Transverse colon (tissue), 4 donors: Measurements from ENCODE around the gene FAAH. TPM values are rescaled to one million over a fixed set of nuclear protein-coding genes. Genes with fewer than 3 reads are reported as not detected.

Experiments used
- DNase-seq: peaks from one replicate; pipeline ENCODE4 v3.0.0-alpha.2; 2019
- H3K27ac ChIP-seq, 4 donors: fragments of 200-600 bp; sonication (generic); 2 replicates each; pipeline ENCODE4 v1.5.1; 2016 to 2018; ENCODE audit warnings: inconsistent platforms in 4 of 4
- H3K27me3 ChIP-seq: fragments of 200-600 bp; sonication (generic); 2 replicates; pipeline ENCODE4 v1.5.1; 2017; ENCODE audit warnings: inconsistent platforms
- H3K36me3 ChIP-seq, 4 donors: fragments of 200-600 bp; sonication (generic); 2 replicates each; pipeline ENCODE4 v1.5.1; 2017 to 2019; ENCODE audit warnings: inconsistent platforms in 4 of 4
- H3K4me1 ChIP-seq, 4 donors: fragments of 200-600 bp; sonication (generic); 2 replicates each; pipeline ENCODE4 v1.5.1; 2017 to 2020; ENCODE audit warnings: inconsistent platforms in 4 of 4
- H3K4me3 ChIP-seq, 4 donors: fragments of 200-600 bp; sonication (generic); 1 replicate in 1 of 4; 2 replicates in 3 of 4; pipeline versions ENCODE4 v1.5.1 to v1.6.1; 2017 to 2019; ENCODE audit warnings: inconsistent platforms in 4 of 4
- H3K9me3 ChIP-seq, 2 donors: fragments of 200-600 bp; sonication (generic); 2 replicates each; pipeline ENCODE4 v1.5.1; 2017 to 2019; ENCODE audit warnings: inconsistent platforms in 2 of 2
- CTCF ChIP-seq, 5 experiments: fragments of 200-600 bp in 3 of 5; fragments of 450-650 bp in 2 of 5; sonication (generic) in 3 of 5; IDR thresholded peaks; 1 replicate in 2 of 5; 2 replicates in 3 of 5; pipeline ENCODE4 v1.5.1; 2016 to 2017; ENCODE audit warnings: antibody characterized with exemption in 5 of 5, inconsistent platforms in 3 of 5, mild to moderate bottlenecking in 2 of 5, moderate library complexity in 1 of 5
- EP300 ChIP-seq: sonication (generic); formaldehyde crosslinking; IDR thresholded peaks from one replicate; pipeline ENCODE4 v1.6.1; 2017; ENCODE audit warnings: antibody characterized with exemption, low read depth
- POLR2A ChIP-seq: fragments of 450-650 bp; IDR thresholded peaks from one replicate; pipeline ENCODE4 v1.6.1; 2016; ENCODE audit warnings: antibody characterized with exemption, mild to moderate bottlenecking, moderate library complexity
- POLR2AphosphoS5 ChIP-seq, 3 donors: sonication (generic); formaldehyde crosslinking; IDR thresholded peaks; one replicate each; pipeline ENCODE4 v1.6.1; 2016; ENCODE audit warnings: antibody characterized with exemption in 3 of 3
- WGBS, 2 donors: methylation state at CpG; one replicate each; pipeline ENCODE4 v1.1.5; 2018; ENCODE audit warnings: low coverage in 1 of 2; 5-methylcytosine and 5-hydroxymethylcytosine counted together
- in situ Hi-C, 4 donors: fragments of 200-750 bp; cut with MboI; loops; one replicate each; pipeline versions ENCODE4 v1.15.0 to v1.15.1; 2017; ENCODE audit warnings: low sequenced_read_pairs in 3 of 4, low pct_ligation_motif_present in 1 of 4, low pct_unique_long_range_greater_than_20kb in 1 of 4
- intact Hi-C: fragments of 100-400 bp; cut with DNase I; formaldehyde crosslinking; loops from one replicate; pipeline ENCODE4 v1.15.1; 2023; ENCODE audit warnings: low total_unique reads
- total RNA-seq, 4 donors: library from RNA; depleted of rRNA; stranded (reverse); fragments of >200 nt; gene quantifications; one replicate each; pipeline ENCODE4 v1.1.0, GENCODE V29; 2016

The FAAH gene
- total RNA-seq, 4 donors from 2014 or later = 90.8 to 349 (median 141) TPM

GRCh38 chr1:46401964-46402626 lies 8.0 kb downstream of the FAAH start:
- 34% methylated on average over 4 to 5 of the region's 10 CpGs for WGBS, 2 donors
- Histone ChIP-seq H3K9me3 (no peaks in the 10 kb centered on the region), H3K4me1 (peaks cover 3 to 27% (median 21%) of the 10 kb centered on the region in 4 donors), H3K4me3 (no peak overlapping the region), H3K36me3 (no peaks in the 10 kb centered on the region), H3K27me3 (no peaks in the 10 kb centered on the region), H3K27ac (peak overlapping the region; percentile 62 to 79 (median 76))
- in situ Hi-C loops (no loop called here), intact Hi-C loops (no loop called here)
- DNase-seq = peak; percentile 87
- TF ChIP-seq CTCF (IDR thresholded peaks at IDR 0.05) = no peak
- TF ChIP-seq POLR2AphosphoS5 (IDR thresholded peaks at IDR 0.05) = peak; percentile 26 to 65 (median 47)
- peak; percentile 16 for TF ChIP-seq EP300
- peak; percentile 26 for TF ChIP-seq POLR2A

- Histone ChIP-seq H3K36me3 (no peaks in the 10 kb centered on the region), H3K27me3 (no peaks in the 10 kb centered on the region), H3K4me3 (no peak overlapping the region), H3K9me3 (no peaks in the 10 kb centered on the region), H3K27ac (no peak overlapping the region), H3K4me1 (peaks cover 3 to 26% (median 21%) of the 10 kb centered on the region in 4 donors)
- TF ChIP-seq CTCF (IDR thresholded peaks at IDR 0.05) (no peak), EP300 (no peak), POLR2A (no peak), POLR2AphosphoS5 (IDR thresholded peaks at IDR 0.05) (no peak)
- in situ Hi-C loops = no loop called here
- DNase-seq = no peak
- WGBS, 2 donors = 92% methylated on average over 5 of the region's 5 CpGs; no CpG with 5 or more reads in 1 of the 2 donors
- intact Hi-C loops = no loop called here
Measured at GRCh38 chr1:46403916-46404315, 9.8 kb downstream of the FAAH start.

GRCh38 chr1:46404482-46405196 lies 10.5 kb downstream of the FAAH start:
- Histone ChIP-seq H3K36me3 (no peaks in the 10 kb centered on the region), H3K9me3 (no peaks in the 10 kb centered on the region), H3K27me3 (no peaks in the 10 kb centered on the region), H3K27ac (no peak overlapping the region), H3K4me1 (peaks cover 3 to 26% (median 21%) of the 10 kb centered on the region in 4 donors), H3K4me3 (no peak overlapping the region)
- DNase-seq = no peak
- intact Hi-C loops = loop anchor here (5.0 kb wide), 1 partner anchor 123 kb away; no protein-coding TSS in a partner anchor
- no peak for TF ChIP-seq EP300
- no peak for TF ChIP-seq POLR2AphosphoS5 (IDR thresholded peaks at IDR 0.05)
- TF ChIP-seq CTCF (IDR thresholded peaks at IDR 0.05) = no peak
- no peak for TF ChIP-seq POLR2A
- in situ Hi-C loops = no loop called here
- 94% methylated on average over 7 of the region's 7 CpGs; no CpG with 5 or more reads in 1 of the 2 donors for WGBS, 2 donors

- Histone ChIP-seq H3K27me3 (no peaks in the 10 kb centered on the region), H3K9me3 (no peaks in the 10 kb centered on the region), H3K4me3 (no peak overlapping the region), H3K36me3 (no peaks in the 10 kb centered on the region), H3K4me1 (peaks cover 3 to 26% (median 21%) of the 10 kb centered on the region in 4 donors), H3K27ac (no peak overlapping the region)
- WGBS, 2 donors = 82% methylated on average over 4 of the region's 12 CpGs; no CpG with 5 or more reads in 1 of the 2 donors
- intact Hi-C loops (loop anchor here (5.0 kb wide), 1 partner anchor 122 kb away; no protein-coding TSS in a partner anchor), in situ Hi-C loops (no loop called here)
- no peak for TF ChIP-seq EP300
- no peak for TF ChIP-seq CTCF (IDR thresholded peaks at IDR 0.05)
- no peak for TF ChIP-seq POLR2AphosphoS5 (IDR thresholded peaks at IDR 0.05)
- DNase-seq = no peak
Measured at GRCh38 chr1:46405197-46405555, 11.1 kb downstream of the FAAH start.
